Measurements from ENCODE around the gene CHAF1A.

Gene CHAF1A

DNA sequence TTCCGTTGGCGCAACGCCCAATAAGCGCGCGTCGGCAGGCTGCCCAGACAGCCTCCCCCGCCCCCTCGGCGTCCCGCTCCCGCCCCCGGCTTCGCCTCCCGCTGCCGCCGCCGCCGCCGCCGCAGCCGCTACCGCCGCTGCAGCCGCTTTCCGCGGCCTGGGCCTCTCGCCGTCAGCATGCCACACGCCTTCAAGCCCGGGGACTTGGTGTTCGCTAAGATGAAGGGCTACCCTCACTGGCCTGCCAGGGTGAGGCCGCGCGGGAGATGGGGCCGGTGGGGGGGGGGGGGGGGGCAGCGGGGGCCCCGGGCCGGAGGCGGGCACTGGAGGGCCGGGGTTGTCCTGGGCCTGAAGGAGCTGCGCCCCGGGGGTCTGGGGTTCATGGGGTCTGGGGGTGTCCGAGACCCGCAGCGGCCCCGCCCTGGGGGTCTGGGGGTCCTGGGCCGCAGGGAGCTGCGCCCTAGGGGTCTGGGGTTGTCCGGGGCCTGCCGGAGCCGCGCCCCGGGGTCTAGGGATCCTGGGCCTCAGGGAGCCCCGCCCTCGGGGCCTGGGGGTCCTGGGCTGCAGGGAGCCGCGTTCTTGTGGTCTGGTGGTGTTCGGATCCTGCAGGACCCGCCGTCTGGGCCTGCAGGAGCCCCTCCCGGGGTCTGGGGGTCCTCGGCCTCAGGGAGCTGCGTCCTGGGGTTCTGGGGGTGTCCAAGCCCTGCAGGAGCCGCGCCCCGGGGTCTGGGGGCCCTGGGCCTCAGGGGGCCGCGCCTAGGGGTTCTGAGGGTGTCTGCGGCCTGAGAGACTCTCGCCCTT is 69.9 kb downstream of the CHAF1A start, which contains the start of gene HDGFL2:
Gene HDGFL2 (plus strand): TSS at position 124 of the 801 bp plus-strand sequence. CDS start 54 bp downstream, at position 178.
- peak within 1 kb of the TSS; percentile 88 for H3K27ac ChIP-seq
- no peaks in the 10 kb centered on the region for H3K27me3 ChIP-seq
- TF ChIP-seq, protein P1, sequence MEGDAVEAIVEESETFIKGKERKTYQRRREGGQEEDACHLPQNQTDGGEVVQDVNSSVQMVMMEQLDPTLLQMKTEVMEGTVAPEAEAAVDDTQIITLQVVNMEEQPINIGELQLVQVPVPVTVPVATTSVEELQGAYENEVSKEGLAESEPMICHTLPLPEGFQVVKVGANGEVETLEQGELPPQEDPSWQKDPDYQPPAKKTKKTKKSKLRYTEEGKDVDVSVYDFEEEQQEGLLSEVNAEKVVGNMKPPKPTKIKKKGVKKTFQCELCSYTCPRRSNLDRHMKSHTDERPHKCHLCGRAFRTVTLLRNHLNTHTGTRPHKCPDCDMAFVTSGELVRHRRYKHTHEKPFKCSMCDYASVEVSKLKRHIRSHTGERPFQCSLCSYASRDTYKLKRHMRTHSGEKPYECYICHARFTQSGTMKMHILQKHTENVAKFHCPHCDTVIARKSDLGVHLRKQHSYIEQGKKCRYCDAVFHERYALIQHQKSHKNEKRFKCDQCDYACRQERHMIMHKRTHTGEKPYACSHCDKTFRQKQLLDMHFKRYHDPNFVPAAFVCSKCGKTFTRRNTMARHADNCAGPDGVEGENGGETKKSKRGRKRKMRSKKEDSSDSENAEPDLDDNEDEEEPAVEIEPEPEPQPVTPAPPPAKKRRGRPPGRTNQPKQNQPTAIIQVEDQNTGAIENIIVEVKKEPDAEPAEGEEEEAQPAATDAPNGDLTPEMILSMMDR (IDR thresholded peaks at IDR 0.05), result peak; percentile 47
- peaks cover 20% of the 10 kb centered on the region for H3K36me3 ChIP-seq
- peaks cover 29 to 35% of the 10 kb centered on the region in 2 experiments for H3K4me1 ChIP-seq (ENCODE audit: control insufficient read depth in 1 of 2, insufficient read depth in 1 of 2, low read depth in 1 of 2, low read length in 1 of 2)
- H3K4me3 ChIP-seq (ENCODE audit: low read depth in 1 of 2, low read length in 1 of 2), result peak within 1 kb of the TSS; percentile 66 to 86
- H3K9me3 ChIP-seq, result no peaks in the 10 kb centered on the region

DNA sequence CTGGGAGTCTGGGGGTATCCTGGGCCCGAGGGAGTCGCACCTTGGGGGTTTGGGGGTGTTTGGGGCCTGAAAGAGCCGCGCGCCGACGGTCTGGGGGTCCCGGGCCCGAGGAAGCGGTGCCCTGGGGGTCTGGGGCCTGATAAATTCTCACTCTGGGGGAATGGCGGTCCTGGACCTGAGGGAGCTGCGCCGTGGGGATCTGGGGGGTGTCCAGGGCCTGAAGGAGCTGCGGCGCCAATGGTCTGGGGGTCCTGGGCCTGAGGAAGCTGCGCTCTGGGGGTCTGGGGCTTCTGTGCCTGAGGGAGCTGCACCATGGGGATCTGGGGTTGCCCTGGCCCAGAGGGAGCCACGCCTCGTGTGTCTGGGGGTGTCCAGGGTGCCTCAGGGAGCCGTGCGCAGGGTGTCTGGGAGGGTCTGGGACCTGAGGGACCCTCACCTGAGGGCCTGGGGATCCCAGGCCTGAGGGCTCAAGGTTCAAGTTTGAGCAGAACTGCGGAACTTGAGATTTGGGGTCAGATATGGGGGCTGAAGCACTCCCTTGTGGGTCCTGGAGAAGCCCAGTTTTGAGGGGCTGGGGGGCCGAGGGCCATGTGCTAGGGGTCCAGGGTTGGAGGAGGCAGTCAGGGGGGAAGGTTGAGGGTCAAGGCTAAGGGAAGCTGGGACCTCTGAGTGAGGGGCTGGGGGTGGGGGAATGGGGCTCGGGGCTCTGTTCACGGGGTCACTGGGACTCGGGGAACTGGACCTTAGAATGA is 70.7 kb downstream of the CHAF1A start:
- H3K27ac ChIP-seq, result no peak overlapping the region
- TF ChIP-seq, protein P1 (IDR thresholded peaks at IDR 0.05), result no peak
- H3K9me3 ChIP-seq, result no peaks in the 10 kb centered on the region
- peak overlapping the region; percentile 66 to 86 for H3K4me3 ChIP-seq (ENCODE audit: low read depth in 1 of 2, low read length in 1 of 2)
- no peaks in the 10 kb centered on the region for H3K27me3 ChIP-seq
- peaks cover 29 to 35% of the 10 kb centered on the region in 2 experiments for H3K4me1 ChIP-seq (ENCODE audit: control insufficient read depth in 1 of 2, insufficient read depth in 1 of 2, low read depth in 1 of 2, low read length in 1 of 2)
- H3K36me3 ChIP-seq, result peaks cover 25% of the 10 kb centered on the region

DNA sequence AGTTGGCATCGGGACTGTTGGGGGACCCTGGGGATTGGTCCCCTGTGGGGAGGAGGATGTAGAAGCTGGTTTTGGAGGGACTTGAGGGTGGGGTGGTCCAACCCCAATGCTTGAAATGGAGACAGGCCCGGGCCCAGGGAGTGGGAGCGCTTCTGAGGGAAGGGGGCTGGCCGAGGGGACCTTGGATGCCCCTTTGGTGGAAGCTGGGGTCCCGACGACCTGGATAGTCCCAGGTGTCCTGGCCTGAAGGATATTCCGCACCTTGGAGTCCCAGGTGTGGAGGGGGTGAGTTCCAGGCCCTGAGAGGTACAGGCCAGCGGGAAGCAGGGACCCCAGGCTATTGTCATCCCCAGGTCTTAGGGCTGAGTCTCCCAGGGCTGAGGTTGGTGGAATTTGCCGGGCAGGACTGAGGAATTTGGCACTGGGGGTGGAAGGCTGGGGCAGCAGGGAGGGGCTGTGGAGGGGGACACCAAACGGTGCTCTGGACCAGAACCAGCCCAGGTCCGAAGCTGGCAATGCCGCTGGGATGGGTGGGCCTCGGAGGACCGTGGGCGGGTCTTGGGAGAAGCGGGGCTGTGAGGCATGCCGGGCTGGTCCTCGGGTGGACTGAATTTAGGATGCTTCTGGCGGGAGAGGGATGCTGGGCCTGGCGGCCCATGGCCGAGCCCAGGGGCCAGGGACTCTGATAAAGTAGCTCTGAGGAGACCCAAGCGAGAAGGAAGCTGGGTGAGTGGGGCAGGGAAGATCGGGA is 71.5 kb downstream of the CHAF1A start:
- TF ChIP-seq, protein P1 (IDR thresholded peaks at IDR 0.05), result no peak
- H3K4me3 ChIP-seq (ENCODE audit: low read depth in 1 of 2, low read length in 1 of 2), result no peak overlapping the region
- peaks cover 29 to 35% of the 10 kb centered on the region in 2 experiments for H3K4me1 ChIP-seq (ENCODE audit: control insufficient read depth in 1 of 2, insufficient read depth in 1 of 2, low read depth in 1 of 2, low read length in 1 of 2)
- no peaks in the 10 kb centered on the region for H3K27me3 ChIP-seq
- peaks cover 33% of the 10 kb centered on the region for H3K36me3 ChIP-seq
- peak overlapping the region; percentile 13 for H3K27ac ChIP-seq
- H3K9me3 ChIP-seq, result no peaks in the 10 kb centered on the region

DNA sequence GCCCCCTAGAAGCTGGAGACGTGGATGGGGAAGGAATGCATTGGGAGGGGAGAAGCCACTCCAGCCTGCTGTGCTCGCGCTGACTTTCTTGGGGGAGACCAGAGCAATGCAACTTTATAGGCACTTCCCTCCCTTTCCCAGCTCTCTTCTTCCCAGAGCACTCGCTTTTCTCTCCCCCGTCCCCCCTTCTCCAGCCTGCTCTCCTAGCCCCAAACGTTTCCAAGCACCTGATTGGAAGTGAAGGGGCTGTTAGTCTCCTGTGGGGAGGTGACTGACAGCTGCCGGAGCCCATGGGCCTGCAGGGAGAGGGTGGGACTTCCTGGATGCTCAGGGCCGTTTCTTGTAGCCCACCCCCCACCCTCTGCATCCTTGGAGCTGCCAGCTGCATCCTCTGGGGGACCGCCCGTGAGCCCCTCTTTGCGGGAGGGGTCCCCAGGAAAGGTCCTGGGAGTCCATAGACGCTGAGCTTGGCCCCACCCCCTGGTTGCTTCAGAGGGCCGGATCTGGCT is 72.1 kb downstream of the CHAF1A start:
- TF ChIP-seq, protein P1 (IDR thresholded peaks at IDR 0.05), result no peak
- H3K4me1 ChIP-seq (ENCODE audit: control insufficient read depth in 1 of 2, insufficient read depth in 1 of 2, low read depth in 1 of 2, low read length in 1 of 2), result peaks cover 29 to 35% of the 10 kb centered on the region in 2 experiments
- H3K27ac ChIP-seq, result peak overlapping the region; percentile 13
- H3K36me3 ChIP-seq, result peaks cover 39% of the 10 kb centered on the region
- no peak overlapping the region for H3K4me3 ChIP-seq (ENCODE audit: low read depth in 1 of 2, low read length in 1 of 2)
- H3K9me3 ChIP-seq, result no peaks in the 10 kb centered on the region
- no peaks in the 10 kb centered on the region for H3K27me3 ChIP-seq

All from neutrophil (primary cell).